ENCODE results near the gene FANCE.
A peak's percentile ranks its signal among the peaks of the same experiment; 100 is the strongest.

The FANCE gene

DNA sequence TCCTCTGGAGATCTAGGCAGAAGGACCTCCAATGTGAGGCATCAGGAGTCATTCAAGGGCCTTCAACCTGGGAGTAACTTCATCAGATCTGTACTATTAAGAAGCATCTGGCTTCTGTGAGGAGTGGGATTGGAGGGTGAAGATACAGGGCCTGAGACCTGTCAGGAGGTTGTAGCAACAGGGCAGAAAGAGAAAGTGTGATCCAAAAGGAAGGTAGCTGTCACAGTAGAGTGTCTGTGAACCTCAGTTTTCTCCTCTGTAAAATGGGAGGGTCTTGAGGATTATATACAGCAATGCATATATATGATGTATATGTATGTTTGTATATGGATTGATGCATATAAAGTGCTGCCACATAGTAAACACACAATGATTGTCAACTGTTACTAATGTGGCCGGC is 13.5 kb downstream of the FANCE start:
- H4K8ac ChIP-seq (ENCODE audit: low read depth, low read length), result no peak overlapping the region
- no peak overlapping the region for H3K4me2 ChIP-seq (ENCODE audit: insufficient read depth, low read length, poor library complexity, severe bottlenecking)
- H2AK5ac ChIP-seq (ENCODE audit: low read depth, low read length), result no peak overlapping the region
- peaks cover 30 to 71% of the 10 kb centered on the region in 2 donors for H3K36me3 ChIP-seq (replicated peaks in 1 of 2; ENCODE audit: control insufficient read depth in 2 of 2, insufficient read depth in 2 of 2, low read length in 2 of 2)
- no peak overlapping the region for H3K9ac ChIP-seq (ENCODE audit: low read depth, low read length, poor library complexity)
- no peak overlapping the region for H3K18ac ChIP-seq (ENCODE audit: low read length)
- H2AFZ ChIP-seq (ENCODE audit: low read length), result no peak overlapping the region
- no peak overlapping the region for H3K23ac ChIP-seq (ENCODE audit: low read depth, low read length, poor library complexity)
- H3K4ac ChIP-seq (ENCODE audit: low read length), result no peak overlapping the region
- H3K4me1 ChIP-seq (ENCODE audit: control insufficient read depth in 2 of 2, insufficient read depth in 1 of 2, low read depth in 1 of 2, low read length in 2 of 2), result peaks cover 12 to 13% of the 10 kb centered on the region in 2 donors
- no peak overlapping the region for H3K27ac ChIP-seq (replicated peaks; ENCODE audit: low read length)
- H2BK15ac ChIP-seq (ENCODE audit: low read length), result no peak overlapping the region
- no peak overlapping the region for H3K4me3 ChIP-seq (ENCODE audit: low read length in 2 of 2)
- no peak overlapping the region for H2BK5ac ChIP-seq (ENCODE audit: low read length)
- no CpG with 5 or more reads among the region's 1 CpG for WGBS, 2 donors (ENCODE audit: extremely low coverage in 2 of 2, insufficient read length in 2 of 2, insufficient replicate concordance in 1 of 2)
- H4K91ac ChIP-seq (ENCODE audit: low read depth, low read length, poor library complexity), result no peak overlapping the region
- H2BK12ac ChIP-seq (ENCODE audit: low read length), result no peak overlapping the region
- H3K9me3 ChIP-seq (replicated peaks in 1 of 2; ENCODE audit: control insufficient read depth in 2 of 2, insufficient read depth in 1 of 2, low read depth in 1 of 2, low read length in 2 of 2), result no peaks in the 10 kb centered on the region
- H3K14ac ChIP-seq (ENCODE audit: low read length), result no peak overlapping the region
- H2BK120ac ChIP-seq (ENCODE audit: low read depth, low read length), result no peak overlapping the region
- no peaks in the 10 kb centered on the region for H3K27me3 ChIP-seq (ENCODE audit: control insufficient read depth in 3 of 3, insufficient read depth in 3 of 3, low read depth in 1 of 3, low read length in 3 of 3)
- DNase-seq (ENCODE audit: low spot score), result no peak
- peaks cover 7% of the 10 kb centered on the region for H3K79me1 ChIP-seq (ENCODE audit: low read depth, low read length)

DNA sequence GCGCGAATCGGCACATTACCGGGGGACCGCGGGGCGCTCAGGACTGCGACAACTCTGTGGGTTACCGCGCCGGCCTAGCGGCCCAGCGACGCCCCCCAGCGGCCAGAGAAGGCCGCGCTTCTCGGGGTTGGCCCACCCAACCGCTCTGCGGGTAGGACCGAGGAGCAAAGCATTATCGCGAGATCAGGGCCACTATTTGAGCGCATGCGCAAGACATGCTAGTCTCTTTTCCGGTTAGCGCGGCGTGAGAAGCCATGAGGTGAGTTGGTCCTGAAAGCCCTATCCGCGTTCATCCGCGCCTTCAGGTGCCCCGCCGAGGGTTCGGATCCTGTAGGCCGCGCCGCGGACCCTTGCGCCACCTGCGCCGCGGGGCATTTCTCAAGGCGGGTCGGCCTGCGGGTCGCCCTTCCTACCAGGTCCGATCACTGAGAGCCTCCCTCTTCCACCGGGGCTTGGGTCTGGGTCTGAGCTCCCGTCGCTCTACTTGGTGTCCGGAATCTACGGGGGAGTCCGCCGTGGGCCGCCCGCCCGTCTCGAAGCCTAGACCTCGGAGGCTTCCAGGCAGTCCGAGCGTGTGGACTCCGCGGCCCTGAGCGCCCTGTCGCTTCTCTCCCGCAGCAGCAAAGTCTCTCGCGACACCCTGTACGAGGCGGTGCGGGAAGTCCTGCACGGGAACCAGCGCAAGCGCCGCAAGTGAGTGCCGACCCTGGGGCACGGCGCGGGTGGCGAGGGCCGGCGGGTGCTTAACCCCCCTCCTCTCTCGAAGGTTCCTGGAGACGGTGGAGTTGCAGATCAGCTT is 16.2 kb downstream of the FANCE start, which contains the start of gene RPL10A:
Gene RPL10A (plus strand): TSS at position 221 of the 799 bp plus-strand sequence. CDS start 34 bp downstream, at position 255.
- H3K23ac ChIP-seq (ENCODE audit: low read depth, low read length, poor library complexity), result peak within 1 kb of the TSS; percentile 99
- H4K91ac ChIP-seq (ENCODE audit: low read depth, low read length, poor library complexity), result peak within 1 kb of the TSS; percentile 79
- H2BK5ac ChIP-seq (ENCODE audit: low read length), result peak within 1 kb of the TSS; percentile 70
- peak within 1 kb of the TSS; percentile 29 for H2BK120ac ChIP-seq (ENCODE audit: low read depth, low read length)
- H2BK15ac ChIP-seq (ENCODE audit: low read length), result no peak within 1 kb of the TSS
- peaks cover 40 to 80% of the 10 kb centered on the region in 2 donors for H3K36me3 ChIP-seq (replicated peaks in 1 of 2; ENCODE audit: control insufficient read depth in 2 of 2, insufficient read depth in 2 of 2, low read length in 2 of 2)
- WGBS, 2 donors (ENCODE audit: extremely low coverage in 2 of 2, insufficient read length in 2 of 2, insufficient replicate concordance in 1 of 2), result no CpG with 5 or more reads among the region's 86 CpGs
- H3K4me2 ChIP-seq (ENCODE audit: insufficient read depth, low read length, poor library complexity, severe bottlenecking), result peak within 1 kb of the TSS; percentile 68
- H4K8ac ChIP-seq (ENCODE audit: low read depth, low read length), result peak within 1 kb of the TSS; percentile 56
- no peaks in the 10 kb centered on the region for H3K9me3 ChIP-seq (replicated peaks in 1 of 2; ENCODE audit: control insufficient read depth in 2 of 2, insufficient read depth in 1 of 2, low read depth in 1 of 2, low read length in 2 of 2)
- H3K18ac ChIP-seq (ENCODE audit: low read length), result peak within 1 kb of the TSS; percentile 98
- no peak within 1 kb of the TSS for H2BK12ac ChIP-seq (ENCODE audit: low read length)
- peak within 1 kb of the TSS; percentile 90 for H3K4ac ChIP-seq (ENCODE audit: low read length)
- peak within 1 kb of the TSS; percentile 94 for H2AK5ac ChIP-seq (ENCODE audit: low read depth, low read length)
- H3K14ac ChIP-seq (ENCODE audit: low read length), result peak within 1 kb of the TSS; percentile 47
- peak within 1 kb of the TSS; percentile 97 for H3K4me3 ChIP-seq (ENCODE audit: low read length in 2 of 2)
- H3K27ac ChIP-seq (replicated peaks; ENCODE audit: low read length), result peak within 1 kb of the TSS; percentile 70
- H3K9ac ChIP-seq (ENCODE audit: low read depth, low read length, poor library complexity), result peak within 1 kb of the TSS; percentile 99
- peaks cover 16 to 20% of the 10 kb centered on the region in 2 donors for H3K4me1 ChIP-seq (ENCODE audit: control insufficient read depth in 2 of 2, insufficient read depth in 1 of 2, low read depth in 1 of 2, low read length in 2 of 2)
- H3K27me3 ChIP-seq (ENCODE audit: control insufficient read depth in 3 of 3, insufficient read depth in 3 of 3, low read depth in 1 of 3, low read length in 3 of 3), result no peaks in the 10 kb centered on the region
- peak; percentile 96 for DNase-seq (ENCODE audit: low spot score)
- H2AFZ ChIP-seq (ENCODE audit: low read length), result peak within 1 kb of the TSS; percentile 93
- H3K79me1 ChIP-seq (ENCODE audit: low read depth, low read length), result peaks cover 10% of the 10 kb centered on the region

DNA sequence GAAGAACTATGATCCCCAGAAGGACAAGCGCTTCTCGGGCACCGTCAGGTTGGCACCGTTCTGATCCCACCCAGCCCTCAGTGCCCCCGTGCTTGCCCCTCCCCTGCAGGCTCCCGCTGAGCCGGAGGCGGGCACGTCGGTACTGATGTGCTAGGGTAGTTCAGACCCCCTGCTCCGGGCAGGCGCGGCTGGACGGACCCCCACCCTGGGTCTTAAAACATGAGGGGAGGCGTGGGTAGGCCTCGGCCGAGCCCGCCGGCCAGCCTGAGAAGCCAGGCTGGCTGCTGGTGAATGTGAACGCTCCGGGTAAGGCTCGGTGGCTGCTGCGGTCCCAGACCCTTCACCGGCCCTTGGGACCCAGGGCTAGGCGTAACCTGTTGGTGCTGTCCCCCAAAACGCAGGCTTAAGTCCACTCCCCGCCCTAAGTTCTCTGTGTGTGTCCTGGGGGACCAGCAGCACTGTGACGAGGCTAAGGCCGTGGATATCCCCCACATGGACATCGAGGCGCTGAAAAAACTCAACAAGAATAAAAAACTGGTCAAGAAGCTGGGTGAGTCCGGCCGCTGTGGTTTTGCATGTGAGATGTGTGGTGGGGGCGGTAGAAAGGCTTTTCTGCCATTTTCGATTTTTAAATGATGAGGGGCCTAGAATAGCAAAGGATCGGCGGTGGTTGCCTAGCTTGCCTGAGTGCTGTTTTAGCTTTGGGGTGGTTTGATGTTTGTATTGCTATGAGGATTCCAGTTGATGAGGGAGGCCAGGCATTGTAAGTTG is 17.0 kb downstream of the FANCE start:
- Histone ChIP-seq H2BK5ac (ENCODE audit: low read length) (peak overlapping the region; percentile 70), H3K79me1 (ENCODE audit: low read depth, low read length) (peaks cover 10% of the 10 kb centered on the region), H3K9ac (ENCODE audit: low read depth, low read length, poor library complexity) (peak overlapping the region; percentile 99), H2AK5ac (ENCODE audit: low read depth, low read length) (peak overlapping the region; percentile 94), H4K8ac (ENCODE audit: low read depth, low read length) (no peak overlapping the region), H3K18ac (ENCODE audit: low read length) (no peak overlapping the region), H3K14ac (ENCODE audit: low read length) (no peak overlapping the region), H3K4ac (ENCODE audit: low read length) (no peak overlapping the region), H3K23ac (ENCODE audit: low read depth, low read length, poor library complexity) (peak overlapping the region; percentile 99), H3K27me3 (ENCODE audit: control insufficient read depth in 3 of 3, insufficient read depth in 3 of 3, low read depth in 1 of 3, low read length in 3 of 3) (no peaks in the 10 kb centered on the region), H3K4me3 (ENCODE audit: low read length in 2 of 2) (peak overlapping the region; percentile 97), H3K4me2 (ENCODE audit: insufficient read depth, low read length, poor library complexity, severe bottlenecking) (peak overlapping the region; percentile 65), H3K9me3 (replicated peaks in 1 of 2; ENCODE audit: control insufficient read depth in 2 of 2, insufficient read depth in 1 of 2, low read depth in 1 of 2, low read length in 2 of 2) (no peaks in the 10 kb centered on the region), H2BK12ac (ENCODE audit: low read length) (no peak overlapping the region), H3K36me3 (replicated peaks in 1 of 2; ENCODE audit: control insufficient read depth in 2 of 2, insufficient read depth in 2 of 2, low read length in 2 of 2) (peaks cover 37 to 80% of the 10 kb centered on the region in 2 donors), H2AFZ (ENCODE audit: low read length) (peak overlapping the region; percentile 93), H2BK120ac (ENCODE audit: low read depth, low read length) (peak overlapping the region; percentile 29), H3K27ac (replicated peaks; ENCODE audit: low read length) (peak overlapping the region; percentile 70), H2BK15ac (ENCODE audit: low read length) (no peak overlapping the region), H3K4me1 (ENCODE audit: control insufficient read depth in 2 of 2, insufficient read depth in 1 of 2, low read depth in 1 of 2, low read length in 2 of 2) (peaks cover 16 to 20% of the 10 kb centered on the region in 2 donors), H4K91ac (ENCODE audit: low read depth, low read length, poor library complexity) (peak overlapping the region; percentile 79)
- WGBS, 2 donors (ENCODE audit: extremely low coverage in 2 of 2, insufficient read length in 2 of 2, insufficient replicate concordance in 1 of 2), result no CpG with 5 or more reads among the region's 37 CpGs
- DNase-seq (ENCODE audit: low spot score), result no peak
